HEK293 (cell line): ENCODE data around the gene THOP1.
A peak's percentile ranks its signal among the peaks of the same experiment; 100 is the strongest.

Experiments
- CTCF ChIA-PET: fragments of 350-600 bp; formaldehyde crosslinking; extraction: SDS; loops from one replicate; lab custom pipeline; 2021; ENCODE audit warnings: antibody characterized with exemption; lab: Yijun Ruan, JAX
- POLR2A ChIA-PET: fragments of 300-600 bp; formaldehyde crosslinking; extraction: SDS; loops from one replicate; lab custom pipeline; 2020; ENCODE audit warnings: antibody characterized with exemption, inconsistent platforms; lab: Yijun Ruan, JAX
- H3K27ac ChIP-seq: fragments of 200-500 bp; sonication (Bioruptor generic); 2 replicates; pipeline ENCODE4 v1.5.1; 2014; ENCODE audit warnings: low read depth, low read length, control low read depth, inconsistent platforms; ENCODE audit errors: extremely low read depth
- H3K36me3 ChIP-seq, 2 experiments: fragments of 200-500 bp in 1 of 2; sonication (Bioruptor generic) in 1 of 2; 1 replicate in 1 of 2; 2 replicates in 1 of 2; pipeline ENCODE4 v1.5.1; 2014 to 2017; ENCODE audit warnings: inconsistent platforms in 2 of 2, low read length in 2 of 2; ENCODE audit not compliant: control insufficient read depth in 2 of 2, insufficient read depth in 1 of 2
- H3K4me1 ChIP-seq: fragments of 200-500 bp; sonication (Bioruptor generic); 2 replicates; pipeline ENCODE4 v1.5.1; 2014; ENCODE audit warnings: mild to moderate bottlenecking, low read length, inconsistent platforms; ENCODE audit not compliant: control insufficient read depth, insufficient read depth
- H3K4me3 ChIP-seq: 2 replicates; pipeline ENCODE4 v1.5.1; 2011; ENCODE audit warnings: low read depth, mild to moderate bottlenecking, control low read depth, low read length, moderate library complexity
- H3K9me3 ChIP-seq: fragments of 200-500 bp; sonication (Bioruptor generic); 2 replicates; pipeline ENCODE4 v1.5.1; 2014; ENCODE audit warnings: low read depth, low read length, inconsistent platforms; ENCODE audit not compliant: control insufficient read depth, insufficient read depth
- BCL11A ChIP-seq: fragments of 450-650 bp; formaldehyde crosslinking; IDR thresholded peaks from 2 replicates; pipeline ENCODE4 v1.5.1; 2016; ENCODE audit warnings: low read depth, missing biosample characterization, missing genetic modification characterization
- GLI4 ChIP-seq: fragments of 450-650 bp; formaldehyde crosslinking; IDR thresholded peaks from 2 replicates; pipeline ENCODE4 v1.5.1; 2016; ENCODE audit warnings: missing biosample characterization, missing genetic modification characterization
- PRDM1 ChIP-seq: fragments of 450-650 bp; formaldehyde crosslinking; IDR thresholded peaks from 2 replicates; pipeline ENCODE4; 2016; ENCODE audit warnings: missing biosample characterization, missing genetic modification characterization
- ZNF133 ChIP-seq: fragments of 450-650 bp; formaldehyde crosslinking; IDR thresholded peaks from 2 replicates; pipeline ENCODE4 v1.5.1; 2016; ENCODE audit warnings: missing biosample characterization, missing genetic modification characterization
- ZNF248 ChIP-seq: fragments of 450-650 bp; formaldehyde crosslinking; IDR thresholded peaks from 2 replicates; pipeline ENCODE4 v1.5.1; 2017; ENCODE audit warnings: missing biosample characterization, missing genetic modification characterization
- ZNF274 ChIP-seq, 2 experiments: fragments of 200-500 bp in 1 of 2; fragments of 450-650 bp in 1 of 2; sonication (Bioruptor generic) in 1 of 2; formaldehyde crosslinking in 1 of 2; IDR thresholded peaks; 2 replicates each; pipeline versions ENCODE4 v1.5.1 to v1.6.1; 2014 to 2016; ENCODE audit warnings: borderline replicate concordance in 1 of 2, inconsistent platforms in 1 of 2, low read length in 1 of 2, missing biosample characterization in 1 of 2, missing genetic modification characterization in 1 of 2
- ZNF350 ChIP-seq: fragments of 450-650 bp; formaldehyde crosslinking; IDR thresholded peaks from 2 replicates; pipeline ENCODE4 v1.5.0; 2017; ENCODE audit warnings: missing biosample characterization, mild to moderate bottlenecking, missing genetic modification characterization
- ZNF354C ChIP-seq: fragments of 450-650 bp; formaldehyde crosslinking; IDR thresholded peaks from 2 replicates; pipeline ENCODE4 v1.5.1; 2016; ENCODE audit warnings: missing biosample characterization, missing genetic modification characterization, low read depth, borderline replicate concordance
- ZNF394 ChIP-seq: fragments of 450-650 bp; formaldehyde crosslinking; IDR thresholded peaks from 2 replicates; pipeline ENCODE4 v1.5.1; 2016; ENCODE audit warnings: missing biosample characterization, missing genetic modification characterization, mild to moderate bottlenecking, moderate library complexity, borderline replicate concordance
- ZNF404 ChIP-seq: fragments of 450-650 bp; formaldehyde crosslinking; IDR thresholded peaks from 2 replicates; pipeline ENCODE4 v1.5.1; 2017; ENCODE audit warnings: missing biosample characterization, missing genetic modification characterization
- ZNF501 ChIP-seq: fragments of 450-650 bp; formaldehyde crosslinking; IDR thresholded peaks from 2 replicates; pipeline ENCODE4 v1.5.1; 2016; ENCODE audit warnings: missing biosample characterization, missing genetic modification characterization
- ZNF514 ChIP-seq: fragments of 450-650 bp; formaldehyde crosslinking; IDR thresholded peaks from 2 replicates; pipeline ENCODE4 v1.5.1; 2016; ENCODE audit warnings: missing biosample characterization, missing genetic modification characterization
- ZNF518A ChIP-seq: fragments of 450-650 bp; formaldehyde crosslinking; conservative IDR thresholded peaks from 2 replicates; pipeline ENCODE4 v1.5.1; 2016; ENCODE audit warnings: low read depth, missing biosample characterization, missing genetic modification characterization
- ZNF560 ChIP-seq: fragments of 450-650 bp; formaldehyde crosslinking; IDR thresholded peaks from 2 replicates; pipeline ENCODE4 v1.5.1; 2017; ENCODE audit warnings: missing biosample characterization, missing genetic modification characterization, borderline replicate concordance
- ZNF645 ChIP-seq: fragments of 450-650 bp; formaldehyde crosslinking; IDR thresholded peaks from 2 replicates; pipeline ENCODE4; 2016; ENCODE audit warnings: missing biosample characterization, missing genetic modification characterization
- ZNF664 ChIP-seq: fragments of 450-650 bp; formaldehyde crosslinking; IDR thresholded peaks from 2 replicates; pipeline ENCODE4 v1.5.1; 2016; ENCODE audit warnings: missing biosample characterization, missing genetic modification characterization
- ZNF677 ChIP-seq: fragments of 450-650 bp; IDR thresholded peaks from 2 replicates; pipeline ENCODE4 v1.5.0; 2018; ENCODE audit warnings: missing biosample characterization, mild to moderate bottlenecking, missing genetic modification characterization, moderate library complexity
- ZNF785 ChIP-seq: fragments of 450-650 bp; formaldehyde crosslinking; IDR thresholded peaks from 2 replicates; pipeline ENCODE4 v1.5.1; 2016; ENCODE audit warnings: missing biosample characterization, missing genetic modification characterization
- ZNF843 ChIP-seq: fragments of 450-650 bp; formaldehyde crosslinking; IDR thresholded peaks from 2 replicates; pipeline ENCODE4 v1.5.1; 2016; ENCODE audit warnings: missing biosample characterization, missing genetic modification characterization
- TF ChIP-seq, protein P1 (sequence below): fragments of 450-650 bp; formaldehyde crosslinking; IDR thresholded peaks from 2 replicates; pipeline ENCODE4 v1.5.1; 2016; ENCODE audit warnings: missing biosample characterization, missing genetic modification characterization

THOP1 gene

GRCh38 chr19:2820112-2820702 is 34.9 kb downstream of the THOP1 start (continued):
- TF ChIP-seq ZNF518A (tag by site-specific recombination) (no peak), ZNF133 (peak; percentile 96), BCL11A (tag by site-specific recombination) (no peak), ZNF677 (tag by site-specific recombination) (no peak), GLI4 (tag by site-specific recombination) (no peak), PRDM1 (no peak), ZNF248 (tag by site-specific recombination) (no peak)

GRCh38 chr19:2822846-2823245 is 37.5 kb downstream of the THOP1 start:
- Histone ChIP-seq H3K4me3 (no peak overlapping the region), H3K9me3 (no peaks in the 10 kb centered on the region), H3K4me1 (no peaks in the 10 kb centered on the region), H3K36me3 (peaks cover 0 to 28% of the 10 kb centered on the region in 2 experiments; a peak in 2 of 3 replicates), H3K27ac (no peak overlapping the region)
- ChIA-PET POLR2A (interaction anchor here (1.0 to 1.5 kb wide), 3 partner anchors 18 to 174 kb away, joined by 3 to 6 read pairs (median 4); partner anchors contain the start of genes THOP1 and ZNF555), CTCF (interaction anchor here (1.5 to 1.7 kb wide), 2 partner anchors 18 to 64 kb away, joined by 3 read pairs; no protein-coding TSS in a partner anchor)
- TF ChIP-seq ZNF560 (tag by site-specific recombination) (no peak), ZNF394 (no peak), ZNF350 (tag by site-specific recombination) (no peak), ZNF785 (tag by site-specific recombination) (no peak), ZNF664 (tag by site-specific recombination) (no peak), ZNF677 (tag by site-specific recombination) (no peak), ZNF274 (IDR thresholded peaks at IDR 0.05; ENCODE audit: low read length) (no peak), ZNF274 (tag by site-specific recombination; IDR thresholded peaks at IDR 0.05; ENCODE audit: borderline replicate concordance) (no peak), ZNF843 (tag by site-specific recombination) (no peak), ZNF645 (tag by site-specific recombination) (no peak), ZNF514 (tag by site-specific recombination) (no peak), ZNF501 (tag by site-specific recombination) (no peak), ZNF354C (tag by site-specific recombination) (no peak), ZNF404 (tag by site-specific recombination) (no peak)
- TF ChIP-seq, protein P1, sequence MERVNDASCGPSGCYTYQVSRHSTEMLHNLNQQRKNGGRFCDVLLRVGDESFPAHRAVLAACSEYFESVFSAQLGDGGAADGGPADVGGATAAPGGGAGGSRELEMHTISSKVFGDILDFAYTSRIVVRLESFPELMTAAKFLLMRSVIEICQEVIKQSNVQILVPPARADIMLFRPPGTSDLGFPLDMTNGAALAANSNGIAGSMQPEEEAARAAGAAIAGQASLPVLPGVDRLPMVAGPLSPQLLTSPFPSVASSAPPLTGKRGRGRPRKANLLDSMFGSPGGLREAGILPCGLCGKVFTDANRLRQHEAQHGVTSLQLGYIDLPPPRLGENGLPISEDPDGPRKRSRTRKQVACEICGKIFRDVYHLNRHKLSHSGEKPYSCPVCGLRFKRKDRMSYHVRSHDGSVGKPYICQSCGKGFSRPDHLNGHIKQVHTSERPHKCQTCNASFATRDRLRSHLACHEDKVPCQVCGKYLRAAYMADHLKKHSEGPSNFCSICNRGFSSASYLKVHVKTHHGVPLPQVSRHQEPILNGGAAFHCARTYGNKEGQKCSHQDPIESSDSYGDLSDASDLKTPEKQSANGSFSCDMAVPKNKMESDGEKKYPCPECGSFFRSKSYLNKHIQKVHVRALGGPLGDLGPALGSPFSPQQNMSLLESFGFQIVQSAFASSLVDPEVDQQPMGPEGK (tag by site-specific recombination), result no peak
